Loucy (cell line): ENCODE results near the gene C3orf18.

Experiments used
- H2AFZ ChIP-seq: fragments of 200-600 bp; sonication (generic); 2 replicates; pipeline ENCODE4 v1.6.0; 2016; ENCODE audit warnings: antibody characterized with exemption, mild to moderate bottlenecking, low read length, moderate library complexity
- H3F3A ChIP-seq: fragments of 200-600 bp; 2 replicates; pipeline ENCODE4 v1.6.0; 2016; ENCODE audit warnings: antibody characterized with exemption, low read depth, mild to moderate bottlenecking
- H3K27me3 ChIP-seq: fragments of 200-600 bp; sonication (generic); 2 replicates; pipeline ENCODE4 v1.6.1; 2014; ENCODE audit warnings: low read length, mild to moderate bottlenecking; ENCODE audit not compliant: insufficient read depth, poor library complexity, severe bottlenecking
- H3K36me3 ChIP-seq: fragments of 200-600 bp; sonication (generic); 2 replicates; pipeline ENCODE4 v1.6.1; 2016; ENCODE audit warnings: low read length; ENCODE audit not compliant: insufficient read depth
- H3K4me1 ChIP-seq: fragments of 200-600 bp; sonication (generic); 2 replicates; pipeline ENCODE4 v1.5.1; 2014; ENCODE audit warnings: low read length, mild to moderate bottlenecking; ENCODE audit not compliant: insufficient read depth, poor library complexity, severe bottlenecking
- H3K4me2 ChIP-seq: fragments of 200-600 bp; sonication (generic); 2 replicates; pipeline ENCODE4 v1.6.0; 2014; ENCODE audit warnings: antibody characterized with exemption, low read length, low read depth, mild to moderate bottlenecking; ENCODE audit not compliant: poor library complexity, severe bottlenecking
- H3K4me3 ChIP-seq: fragments of 200-600 bp; sonication (generic); 2 replicates; pipeline ENCODE4 v1.5.1; 2014; ENCODE audit warnings: low read length, mild to moderate bottlenecking, mixed read lengths; ENCODE audit not compliant: poor library complexity, severe bottlenecking
- H3K79me2 ChIP-seq: fragments of 200-600 bp; sonication (generic); 2 replicates; pipeline ENCODE4 v1.6.1; 2014; ENCODE audit warnings: low read length; ENCODE audit not compliant: insufficient read depth
- H3K9ac ChIP-seq: fragments of 200-600 bp; sonication (generic); 2 replicates; pipeline ENCODE4 v1.6.0; 2014; ENCODE audit warnings: mild to moderate bottlenecking, low read depth, low read length, moderate library complexity; ENCODE audit not compliant: poor library complexity, severe bottlenecking
- H3K9me2 ChIP-seq: fragments of 200-600 bp; sonication (generic); replicated peaks from 2 replicates; pipeline ENCODE4 v1.6.1; 2016; ENCODE audit warnings: low read depth, low read length, mixed read lengths
- H3K9me3 ChIP-seq: fragments of 200-600 bp; sonication (generic); 2 replicates; pipeline ENCODE4 v1.6.1; 2014; ENCODE audit warnings: mild to moderate bottlenecking, antibody characterized with exemption, low read length, low read depth; ENCODE audit not compliant: insufficient read depth
- H4K20me1 ChIP-seq: fragments of 200-600 bp; sonication (generic); 2 replicates; pipeline ENCODE4 v1.6.0; 2014; ENCODE audit warnings: antibody characterized with exemption, low read length, mild to moderate bottlenecking; ENCODE audit not compliant: insufficient read depth, poor library complexity, severe bottlenecking
- EZH2phosphoT487 ChIP-seq: fragments of 200-600 bp; IDR thresholded peaks from 2 replicates; pipeline ENCODE4 v1.6.1; 2018; ENCODE audit warnings: antibody characterized with exemption, mild to moderate bottlenecking, moderate library complexity, borderline replicate concordance
- TF ChIP-seq, protein P1 (sequence below): fragments of 200-600 bp; sonication (generic); conservative IDR thresholded peaks from 2 replicates; pipeline ENCODE4 v1.5.1; 2014; ENCODE audit warnings: mild to moderate bottlenecking, antibody characterized with exemption, low read length

The C3orf18 gene

DNA sequence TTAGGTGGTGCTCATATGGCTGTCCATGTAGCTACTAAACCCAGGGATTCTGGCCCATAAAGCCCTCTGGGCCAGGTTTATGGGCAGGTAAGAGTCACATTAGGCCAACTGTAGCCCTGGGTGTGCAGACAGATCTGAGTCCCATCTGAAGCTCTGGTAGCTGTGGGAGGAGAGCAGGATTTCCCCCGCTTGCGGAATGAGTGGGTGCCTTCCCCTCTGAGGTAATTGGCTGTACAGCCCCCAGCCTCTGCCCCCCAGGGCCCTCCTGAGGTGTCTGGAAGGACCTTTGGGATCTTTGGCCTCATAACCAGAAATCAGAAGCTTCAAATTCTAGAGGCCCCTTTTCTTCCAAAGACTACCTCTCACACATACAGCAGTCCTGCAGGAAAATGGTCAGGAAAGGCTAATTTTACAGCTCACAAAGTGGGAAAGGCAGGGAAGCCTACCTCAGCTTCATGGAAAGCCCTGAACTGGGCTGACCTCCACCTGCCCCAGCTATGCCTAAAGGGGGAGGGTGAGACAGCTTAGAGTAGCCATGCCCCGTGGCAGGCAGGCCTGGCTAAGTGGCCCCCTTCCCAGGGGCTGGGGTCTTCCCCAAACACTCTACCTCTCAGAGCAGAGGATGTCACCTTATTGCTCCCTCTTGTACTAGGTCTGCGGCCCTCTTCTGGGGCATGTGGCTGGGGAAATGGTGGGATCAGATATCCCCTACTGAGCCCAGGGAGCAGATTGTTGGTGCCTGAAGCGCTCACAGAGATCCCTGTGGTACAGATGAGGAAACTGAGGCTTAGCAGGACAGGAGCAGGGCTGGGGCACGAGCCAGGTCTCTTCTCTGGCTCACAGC is 18.6 kb upstream of the C3orf18 start:
- Histone ChIP-seq H2AFZ (no peak overlapping the region), H4K20me1 (no peaks in the 10 kb centered on the region), H3K9me3 (no peaks in the 10 kb centered on the region), H3K4me3 (no peak overlapping the region), H3F3A (no peaks in the 10 kb centered on the region), H3K36me3 (no peaks in the 10 kb centered on the region), H3K9ac (no peak overlapping the region), H3K9me2 (no peaks in the 10 kb centered on the region), H3K4me2 (no peak overlapping the region), H3K4me1 (peaks cover 7% of the 10 kb centered on the region), H3K79me2 (no peaks in the 10 kb centered on the region), H3K27me3 (no peaks in the 10 kb centered on the region)
- no peak for TF ChIP-seq EZH2phosphoT487
- TF ChIP-seq, protein P1, sequence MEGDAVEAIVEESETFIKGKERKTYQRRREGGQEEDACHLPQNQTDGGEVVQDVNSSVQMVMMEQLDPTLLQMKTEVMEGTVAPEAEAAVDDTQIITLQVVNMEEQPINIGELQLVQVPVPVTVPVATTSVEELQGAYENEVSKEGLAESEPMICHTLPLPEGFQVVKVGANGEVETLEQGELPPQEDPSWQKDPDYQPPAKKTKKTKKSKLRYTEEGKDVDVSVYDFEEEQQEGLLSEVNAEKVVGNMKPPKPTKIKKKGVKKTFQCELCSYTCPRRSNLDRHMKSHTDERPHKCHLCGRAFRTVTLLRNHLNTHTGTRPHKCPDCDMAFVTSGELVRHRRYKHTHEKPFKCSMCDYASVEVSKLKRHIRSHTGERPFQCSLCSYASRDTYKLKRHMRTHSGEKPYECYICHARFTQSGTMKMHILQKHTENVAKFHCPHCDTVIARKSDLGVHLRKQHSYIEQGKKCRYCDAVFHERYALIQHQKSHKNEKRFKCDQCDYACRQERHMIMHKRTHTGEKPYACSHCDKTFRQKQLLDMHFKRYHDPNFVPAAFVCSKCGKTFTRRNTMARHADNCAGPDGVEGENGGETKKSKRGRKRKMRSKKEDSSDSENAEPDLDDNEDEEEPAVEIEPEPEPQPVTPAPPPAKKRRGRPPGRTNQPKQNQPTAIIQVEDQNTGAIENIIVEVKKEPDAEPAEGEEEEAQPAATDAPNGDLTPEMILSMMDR = no peak

DNA sequence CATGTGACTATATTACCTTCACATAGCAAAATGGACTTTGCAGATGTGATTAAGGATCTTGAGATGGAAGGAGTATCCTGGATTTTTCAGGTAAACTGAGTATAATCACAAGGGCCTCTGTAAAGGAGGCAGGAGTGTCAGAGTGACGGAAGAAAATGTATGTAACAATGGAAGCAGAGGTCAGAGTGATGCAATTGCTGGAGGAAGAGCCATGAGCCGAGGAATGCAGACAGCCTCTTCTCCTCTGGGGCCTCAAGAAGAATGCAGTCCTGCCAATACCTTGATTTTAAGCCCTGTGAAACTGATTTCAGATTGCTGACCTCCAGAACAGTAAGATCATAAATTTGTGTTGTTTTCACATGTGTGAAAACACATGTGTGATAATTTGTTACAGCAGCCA is 16.8 kb upstream of the C3orf18 start:
- no peak overlapping the region for H2AFZ ChIP-seq
- H3K27me3 ChIP-seq = no peaks in the 10 kb centered on the region
- no peaks in the 10 kb centered on the region for H3K36me3 ChIP-seq
- H3K9ac ChIP-seq = no peak overlapping the region
- no peaks in the 10 kb centered on the region for H3K79me2 ChIP-seq
- H4K20me1 ChIP-seq = no peaks in the 10 kb centered on the region
- H3K9me2 ChIP-seq = no peaks in the 10 kb centered on the region
- no peaks in the 10 kb centered on the region for H3F3A ChIP-seq
- no peaks in the 10 kb centered on the region for H3K4me1 ChIP-seq
- TF ChIP-seq, protein P1 = no peak
- TF ChIP-seq EZH2phosphoT487 = no peak
- no peak overlapping the region for H3K4me2 ChIP-seq
- H3K4me3 ChIP-seq = no peak overlapping the region
- H3K9me3 ChIP-seq = no peaks in the 10 kb centered on the region

DNA sequence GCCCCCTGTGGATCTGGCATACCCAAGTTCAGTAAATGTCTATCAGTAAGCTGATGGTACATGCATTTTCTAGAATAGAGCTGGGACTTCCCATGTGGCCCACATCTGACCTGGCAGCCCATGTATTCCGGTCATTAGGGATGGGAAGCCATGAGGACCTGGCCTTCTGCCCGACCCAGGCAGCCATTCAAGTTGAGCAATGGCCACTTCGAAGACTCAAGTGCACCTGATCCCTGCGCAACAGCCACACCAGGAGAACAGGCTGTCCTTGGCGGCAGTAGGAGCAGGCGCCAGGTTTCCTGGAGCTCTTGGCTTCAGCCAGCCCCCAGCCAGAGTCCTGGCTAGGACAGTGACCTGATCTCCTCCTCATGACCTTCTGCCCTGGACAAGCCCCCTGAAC is 16.4 kb upstream of the C3orf18 start:
- H3K9me3 ChIP-seq = no peaks in the 10 kb centered on the region
- H3K4me1 ChIP-seq = no peaks in the 10 kb centered on the region
- H3F3A ChIP-seq = no peaks in the 10 kb centered on the region
- no peaks in the 10 kb centered on the region for H3K36me3 ChIP-seq
- no peaks in the 10 kb centered on the region for H3K79me2 ChIP-seq
- no peak overlapping the region for H2AFZ ChIP-seq
- H3K9me2 ChIP-seq = no peaks in the 10 kb centered on the region
- H3K27me3 ChIP-seq = no peaks in the 10 kb centered on the region
- H3K4me3 ChIP-seq = no peak overlapping the region
- TF ChIP-seq, protein P1 = no peak
- no peak for TF ChIP-seq EZH2phosphoT487
- no peaks in the 10 kb centered on the region for H4K20me1 ChIP-seq
- H3K9ac ChIP-seq = no peak overlapping the region
- H3K4me2 ChIP-seq = no peak overlapping the region
